AG09309 (cell line): ENCODE measurements around the gene RFX8.

Source experiments
- DNase-seq: peaks from one replicate; pipeline ENCODE4 v3.0.0-alpha.2; 2010; ENCODE audit warnings: low read depth
- H3K4me3 ChIP-seq: 2 replicates; pipeline ENCODE4 v1.5.1; 2011; ENCODE audit warnings: mild to moderate bottlenecking, low read depth, low read length, moderate library complexity; ENCODE audit not compliant: control insufficient read depth
- TF ChIP-seq, protein P1 (sequence below): IDR thresholded peaks from 2 replicates; pipeline ENCODE4 v1.5.1; 2011; ENCODE audit warnings: mild to moderate bottlenecking, low read depth, low read length, inconsistent platforms; ENCODE audit not compliant: insufficient read depth, control insufficient read depth; ENCODE audit errors: missing control alignments

Gene RFX8

DNA sequence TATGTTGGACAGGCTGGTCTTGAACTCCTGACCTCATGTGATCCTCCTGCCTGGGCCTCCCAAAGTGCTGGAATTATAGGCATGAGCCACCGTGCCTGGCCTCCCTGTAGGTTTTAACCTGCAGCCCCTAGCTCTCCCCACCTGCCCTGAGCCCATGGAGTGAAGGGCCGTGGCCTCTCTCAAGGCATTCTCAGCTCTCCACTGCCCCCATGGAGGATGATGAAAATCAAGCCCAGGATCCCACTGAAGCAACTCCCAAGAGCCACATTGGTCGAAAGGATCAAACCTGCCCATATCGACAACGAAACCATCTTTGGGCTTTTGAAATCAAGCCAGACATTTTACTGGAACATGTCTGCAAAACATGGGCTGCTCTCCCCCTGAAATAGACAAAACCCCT is 65.2 kb downstream of the RFX8 start:
- TF ChIP-seq, protein P1, sequence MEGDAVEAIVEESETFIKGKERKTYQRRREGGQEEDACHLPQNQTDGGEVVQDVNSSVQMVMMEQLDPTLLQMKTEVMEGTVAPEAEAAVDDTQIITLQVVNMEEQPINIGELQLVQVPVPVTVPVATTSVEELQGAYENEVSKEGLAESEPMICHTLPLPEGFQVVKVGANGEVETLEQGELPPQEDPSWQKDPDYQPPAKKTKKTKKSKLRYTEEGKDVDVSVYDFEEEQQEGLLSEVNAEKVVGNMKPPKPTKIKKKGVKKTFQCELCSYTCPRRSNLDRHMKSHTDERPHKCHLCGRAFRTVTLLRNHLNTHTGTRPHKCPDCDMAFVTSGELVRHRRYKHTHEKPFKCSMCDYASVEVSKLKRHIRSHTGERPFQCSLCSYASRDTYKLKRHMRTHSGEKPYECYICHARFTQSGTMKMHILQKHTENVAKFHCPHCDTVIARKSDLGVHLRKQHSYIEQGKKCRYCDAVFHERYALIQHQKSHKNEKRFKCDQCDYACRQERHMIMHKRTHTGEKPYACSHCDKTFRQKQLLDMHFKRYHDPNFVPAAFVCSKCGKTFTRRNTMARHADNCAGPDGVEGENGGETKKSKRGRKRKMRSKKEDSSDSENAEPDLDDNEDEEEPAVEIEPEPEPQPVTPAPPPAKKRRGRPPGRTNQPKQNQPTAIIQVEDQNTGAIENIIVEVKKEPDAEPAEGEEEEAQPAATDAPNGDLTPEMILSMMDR, result no peak
- DNase-seq, result no peak
- no peak overlapping the region for H3K4me3 ChIP-seq

GRCh38 chr2:101408925-101409324 is 66.0 kb downstream of the RFX8 start:
- H3K4me3 ChIP-seq, result no peak overlapping the region
- no peak for DNase-seq
- TF ChIP-seq, protein P1, result no peak

DNA sequence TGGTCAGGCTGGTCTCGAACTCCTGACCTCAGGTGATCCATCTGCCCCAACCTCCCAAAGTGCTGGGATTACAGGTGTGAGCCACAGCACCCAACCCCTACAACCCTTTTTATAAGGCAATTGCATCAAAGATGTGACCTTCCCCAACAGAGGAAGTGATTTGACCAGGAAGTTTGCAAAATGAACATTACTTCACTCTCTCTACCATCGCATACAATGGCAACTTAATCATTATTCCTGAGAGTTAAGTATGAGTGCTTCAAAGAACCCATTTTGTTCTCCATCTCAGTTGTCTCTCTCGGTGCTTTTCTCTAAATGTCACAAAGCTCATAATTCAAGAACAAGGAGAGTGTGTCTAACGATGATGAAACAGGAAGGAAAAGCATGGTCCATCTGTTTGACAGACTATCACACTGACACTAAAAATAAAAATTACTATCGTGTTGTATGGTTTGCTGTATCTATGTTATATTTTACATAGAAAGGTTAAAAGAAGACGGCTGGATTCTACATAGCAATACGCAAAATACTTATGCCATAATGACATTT is 69.5 kb downstream of the RFX8 start:
- H3K4me3 ChIP-seq, result no peak overlapping the region
- TF ChIP-seq, protein P1, result no peak
- no peak for DNase-seq

DNA sequence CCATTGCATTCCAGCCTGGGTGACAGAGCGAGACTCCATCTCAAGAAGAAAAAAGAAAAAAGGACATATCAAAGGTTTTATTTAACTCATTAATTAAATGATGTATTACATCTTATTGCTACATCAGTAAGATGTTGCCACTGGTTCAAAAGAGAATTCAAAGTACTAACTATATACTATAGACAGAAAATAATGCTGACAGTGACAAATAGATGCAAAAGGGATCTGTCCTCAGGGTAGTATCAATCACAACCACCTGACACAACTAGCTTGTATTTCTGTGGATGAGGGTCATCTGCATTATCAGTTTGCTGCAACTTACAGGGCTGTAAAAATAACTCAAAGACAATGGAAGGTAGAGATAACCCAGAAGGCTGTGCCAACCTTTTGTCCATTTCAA is 71.2 kb downstream of the RFX8 start:
- H3K4me3 ChIP-seq, result no peak overlapping the region
- DNase-seq, result no peak
- TF ChIP-seq, protein P1, result no peak

- DNase-seq, result no peak
- no peak overlapping the region for H3K4me3 ChIP-seq
- TF ChIP-seq, protein P1, result no peak
Measured at GRCh38 chr2:101402630-101403029, 72.3 kb downstream of the RFX8 start.

GRCh38 chr2:101401906-101402305 is 73.0 kb downstream of the RFX8 start:
- no peak for DNase-seq
- TF ChIP-seq, protein P1, result no peak
- H3K4me3 ChIP-seq, result no peak overlapping the region

DNA sequence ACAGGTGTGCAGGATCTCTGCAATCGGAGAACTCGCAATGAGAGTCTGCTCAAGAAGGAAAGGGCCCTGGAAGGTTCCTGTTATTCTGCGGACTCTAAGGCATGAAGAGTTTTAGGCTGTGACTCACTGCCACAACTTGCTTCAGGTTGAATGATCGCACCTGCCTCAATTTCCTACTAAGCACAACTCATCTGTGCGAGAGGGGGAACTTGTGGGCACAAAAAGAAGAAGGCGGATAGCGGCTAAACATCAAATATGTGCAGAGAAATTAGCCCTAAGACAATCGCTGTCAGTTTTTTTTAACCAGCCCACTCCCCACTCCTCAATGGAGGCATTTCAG is 73.6 kb downstream of the RFX8 start:
- DNase-seq, result no peak
- TF ChIP-seq, protein P1, result no peak
- H3K4me3 ChIP-seq, result no peak overlapping the region
